HG02623 (cell line): Measurements from ENCODE around the gene UCP1.

ENCODE experiments used
- ATAC-seq: cut with Tn5 transposase; IDR thresholded peaks from one replicate; pipeline ENCODE4 v1.9.1; 2021; ENCODE audit warnings: moderate library complexity; ENCODE audit not compliant: unreplicated experiment

The UCP1 gene, protein sequence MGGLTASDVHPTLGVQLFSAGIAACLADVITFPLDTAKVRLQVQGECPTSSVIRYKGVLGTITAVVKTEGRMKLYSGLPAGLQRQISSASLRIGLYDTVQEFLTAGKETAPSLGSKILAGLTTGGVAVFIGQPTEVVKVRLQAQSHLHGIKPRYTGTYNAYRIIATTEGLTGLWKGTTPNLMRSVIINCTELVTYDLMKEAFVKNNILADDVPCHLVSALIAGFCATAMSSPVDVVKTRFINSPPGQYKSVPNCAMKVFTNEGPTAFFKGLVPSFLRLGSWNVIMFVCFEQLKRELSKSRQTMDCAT

DNA sequence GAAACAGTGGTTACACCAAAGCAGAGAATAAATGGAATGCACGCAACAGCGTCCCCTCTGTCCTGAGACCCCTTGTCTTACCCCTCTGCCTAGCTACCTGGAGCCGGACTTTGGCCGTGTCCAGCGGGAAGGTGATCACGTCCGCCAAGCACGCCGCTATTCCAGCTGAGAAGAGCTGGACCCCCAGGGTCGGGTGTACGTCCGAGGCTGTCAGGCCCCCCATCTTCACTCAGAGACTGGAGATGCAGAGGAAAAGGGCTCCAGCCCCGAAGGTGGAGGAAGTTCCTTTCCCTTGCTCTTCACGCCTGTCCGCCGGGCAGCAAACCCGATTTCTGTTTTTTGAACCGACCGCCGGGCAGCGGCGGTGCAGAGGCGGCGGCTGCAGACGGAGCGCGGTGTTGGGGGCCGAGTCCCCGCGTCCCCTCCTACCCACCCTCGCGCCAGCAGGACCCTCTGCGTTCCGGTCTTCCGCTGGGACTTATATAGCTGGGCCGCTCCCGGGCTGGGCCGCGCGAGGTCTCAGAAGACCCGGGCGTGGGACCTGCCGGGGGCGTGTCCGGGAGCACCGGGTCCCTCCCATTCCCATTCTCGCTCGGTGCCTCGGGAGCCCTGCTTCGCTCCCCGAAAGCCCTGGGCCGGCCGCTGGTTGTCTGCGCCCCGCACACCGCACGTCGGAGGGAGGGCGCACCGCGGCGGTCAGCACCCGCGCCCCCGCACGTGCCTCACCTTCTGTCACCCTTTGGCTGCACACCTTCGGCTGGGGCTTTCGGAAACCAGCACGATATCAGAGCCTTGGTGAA, at the start of gene UCP1:
TSS of gene UCP1 (minus strand) at position 455 of the 800 bp plus-strand sequence. CDS start at position 223, 232 bp downstream.
- ATAC-seq, result no peak

DNA sequence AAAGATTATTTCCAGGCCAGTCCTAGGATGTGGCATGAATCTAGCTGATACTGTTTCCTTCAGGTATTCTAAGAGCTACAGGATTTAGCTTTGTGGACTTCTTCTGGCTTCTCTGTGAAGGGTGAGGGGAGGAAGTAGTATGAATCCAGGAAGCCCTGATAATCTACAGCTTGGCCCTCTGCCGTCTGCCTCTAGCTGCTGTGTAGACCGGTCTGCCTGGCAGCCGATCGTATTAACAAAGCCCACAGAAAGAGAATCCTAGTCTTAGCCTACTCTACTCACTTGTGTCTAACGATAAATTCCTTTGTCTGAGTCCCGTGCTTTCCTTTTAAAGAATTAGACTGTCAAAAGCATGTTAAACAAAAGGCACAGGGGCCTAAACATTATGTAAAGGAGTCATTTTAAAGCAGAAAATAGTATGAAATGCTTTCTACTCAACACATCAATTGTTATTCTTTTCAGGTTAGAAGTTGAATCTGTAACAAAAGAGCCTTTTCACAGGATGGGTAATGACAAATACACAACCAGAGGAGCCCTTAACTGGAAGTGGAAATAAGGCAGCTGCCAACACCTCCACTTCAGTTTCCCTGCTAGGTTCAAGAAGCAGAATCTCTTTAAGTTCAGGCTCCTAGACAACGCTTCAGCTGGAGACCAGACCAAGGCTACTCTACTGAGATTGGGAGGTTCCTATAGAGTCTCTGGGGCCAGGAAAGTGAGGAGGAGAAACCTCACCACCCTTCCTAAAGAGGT, 48.9 kb upstream of the UCP1 start:
- ATAC-seq, result no peak

DNA sequence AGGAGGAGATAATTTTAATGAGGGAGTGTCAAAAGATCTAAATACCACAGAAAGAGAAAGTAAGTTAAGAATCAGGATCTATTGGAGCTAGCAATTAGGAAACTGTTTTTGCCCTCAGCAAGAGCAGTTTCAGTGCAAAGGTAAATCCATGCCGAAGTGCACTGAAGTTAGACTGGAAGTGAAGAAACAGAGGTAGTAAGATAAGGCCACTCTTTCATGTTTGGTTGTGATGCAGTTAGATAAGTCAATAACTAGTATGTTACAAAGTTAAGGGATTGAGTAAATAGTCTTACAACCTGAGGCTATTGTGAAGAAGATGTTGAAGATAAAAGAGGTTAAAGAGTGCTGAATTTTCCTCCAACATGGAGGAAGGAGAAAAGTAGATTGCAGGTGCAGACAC, 46.7 kb upstream of the UCP1 start:
- ATAC-seq, result no peak

DNA sequence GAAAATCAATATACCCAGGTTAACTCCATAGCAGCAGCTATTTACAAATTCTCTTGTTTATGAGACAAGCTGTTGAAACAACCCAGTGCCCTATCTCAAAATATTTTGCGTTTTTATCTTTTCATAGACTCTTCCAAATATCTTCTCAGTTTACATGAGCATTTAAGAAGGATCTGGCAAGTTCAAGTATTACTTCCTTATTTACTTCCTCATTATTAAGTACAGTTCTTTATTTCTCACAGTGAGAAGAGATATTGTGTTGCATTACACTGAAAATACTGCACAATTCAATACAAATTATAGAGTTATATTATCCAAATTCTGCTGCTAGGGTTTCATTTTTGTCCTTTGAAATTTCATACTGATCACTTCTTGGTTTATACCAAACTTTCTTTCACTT, 43.6 kb upstream of the UCP1 start:
- no peak for ATAC-seq

DNA sequence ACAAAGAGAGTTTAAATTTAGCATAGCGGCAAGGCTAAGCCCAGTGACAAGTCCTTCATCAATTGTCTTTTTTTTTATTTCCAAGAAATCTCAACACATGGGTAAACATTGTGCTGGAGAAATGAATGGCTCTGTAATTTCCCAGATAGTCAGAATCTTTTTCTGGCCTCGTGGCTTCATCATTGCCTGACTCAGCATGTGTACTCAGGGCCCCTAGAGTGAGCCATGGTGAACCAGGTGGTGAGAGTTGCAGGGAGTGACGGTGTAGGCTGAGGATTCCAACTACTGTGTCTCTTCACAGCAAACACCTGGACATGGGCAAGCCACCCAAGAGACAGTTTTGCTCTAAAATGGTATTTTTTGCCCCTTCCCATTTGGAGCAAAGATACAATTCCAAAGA, 43.1 kb upstream of the UCP1 start:
- ATAC-seq, result no peak

DNA sequence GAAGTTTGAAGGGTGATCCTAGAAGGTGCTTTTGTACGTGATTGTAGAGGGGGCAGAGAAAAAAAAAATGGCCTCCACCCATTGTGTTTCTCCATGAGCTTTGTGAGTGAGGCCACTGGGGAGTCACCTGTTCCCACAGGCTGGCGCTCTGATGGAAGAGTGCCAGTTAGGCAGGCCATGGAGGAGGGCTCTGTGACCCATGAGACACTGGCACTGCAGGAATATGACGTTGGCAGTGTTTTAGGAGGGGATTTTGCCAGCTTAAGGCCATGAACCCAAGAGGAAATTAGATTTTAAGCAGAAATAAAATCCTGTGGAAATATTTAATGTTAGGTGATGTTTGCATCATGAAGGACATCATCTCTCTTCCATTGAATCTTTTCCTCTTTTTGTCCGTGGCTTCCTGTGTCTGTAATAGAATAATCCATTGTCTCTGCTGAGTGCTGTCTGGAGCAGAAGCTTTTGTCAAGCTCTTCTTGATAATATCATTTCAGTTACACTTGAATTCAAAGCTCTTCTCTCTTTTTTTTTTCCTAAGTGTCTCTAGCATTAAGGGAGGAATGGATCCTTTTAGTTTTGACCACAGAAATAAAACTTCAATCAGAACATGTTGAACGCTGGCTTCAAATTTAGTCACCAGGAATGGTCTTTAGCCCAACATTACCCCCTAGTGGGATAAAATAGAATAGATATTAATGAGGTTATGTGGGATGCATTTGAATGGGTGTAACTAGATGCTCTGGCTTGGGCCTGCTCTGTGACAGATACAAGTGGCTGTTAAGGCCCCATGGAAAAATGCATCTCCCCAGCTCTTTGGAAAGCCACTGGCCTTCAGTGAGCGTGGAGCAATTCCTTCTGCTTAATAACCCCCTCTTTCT, 41.0 kb upstream of the UCP1 start:
- no peak for ATAC-seq

DNA sequence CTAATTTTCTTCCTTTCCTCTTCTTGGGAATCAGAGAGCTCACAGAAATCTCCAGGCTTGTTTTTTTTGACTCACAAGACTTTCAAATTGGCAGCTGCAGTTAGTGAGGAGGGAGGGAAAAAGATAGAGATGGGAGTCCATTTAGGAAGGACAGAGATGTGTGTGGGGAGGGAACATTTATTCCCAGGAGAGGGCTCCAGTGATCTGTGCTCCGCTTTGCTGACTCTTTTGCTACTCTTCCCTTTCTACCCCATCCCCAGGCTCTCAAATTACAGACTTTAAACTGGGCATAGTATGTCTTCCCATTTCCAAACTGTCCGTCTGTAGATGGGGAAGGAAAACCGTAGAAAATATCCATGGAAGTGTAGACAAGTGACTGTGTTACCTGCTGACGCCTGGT, 39.1 kb upstream of the UCP1 start:
- no peak for ATAC-seq

DNA sequence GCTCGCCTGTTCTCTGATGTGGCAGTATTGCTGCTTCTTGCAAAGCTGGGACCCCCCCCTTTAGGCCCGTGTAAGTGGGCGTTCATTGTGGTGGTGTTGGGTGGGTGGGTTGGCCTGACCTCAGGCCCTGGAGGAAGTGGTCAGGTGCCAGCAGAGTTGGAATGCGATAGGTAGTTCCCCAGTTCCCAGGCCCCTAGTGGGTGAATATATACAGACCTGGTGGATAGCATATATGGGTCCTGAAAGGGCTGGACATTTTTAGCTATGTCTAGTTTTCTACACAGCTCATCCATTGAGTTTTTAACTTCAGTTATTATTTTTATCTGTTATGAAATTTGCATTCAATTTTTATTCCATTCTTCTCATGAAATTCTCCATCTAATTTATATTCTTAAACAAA, 35.8 kb upstream of the UCP1 start:
- ATAC-seq, result no peak

DNA sequence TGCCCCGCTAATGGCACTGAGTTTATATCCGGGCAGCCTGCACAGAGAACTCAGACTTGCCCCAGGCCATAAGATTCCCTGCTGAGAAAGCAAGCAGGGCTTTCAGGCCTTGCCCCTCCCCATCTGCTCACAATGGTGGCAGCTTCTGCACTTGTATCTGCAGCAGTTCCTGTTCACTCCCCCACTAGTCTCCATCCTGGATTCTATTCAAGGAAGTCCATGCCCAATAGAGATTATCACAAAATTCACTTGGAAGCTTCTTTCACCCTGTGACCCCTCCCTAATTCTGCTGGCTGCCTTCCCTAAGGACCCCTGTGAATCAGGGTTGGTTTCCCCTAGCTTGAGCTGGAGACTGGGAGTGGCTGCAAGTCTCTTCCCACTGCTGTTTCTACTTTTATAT, 34.5 kb upstream of the UCP1 start:
- ATAC-seq, result no peak

DNA sequence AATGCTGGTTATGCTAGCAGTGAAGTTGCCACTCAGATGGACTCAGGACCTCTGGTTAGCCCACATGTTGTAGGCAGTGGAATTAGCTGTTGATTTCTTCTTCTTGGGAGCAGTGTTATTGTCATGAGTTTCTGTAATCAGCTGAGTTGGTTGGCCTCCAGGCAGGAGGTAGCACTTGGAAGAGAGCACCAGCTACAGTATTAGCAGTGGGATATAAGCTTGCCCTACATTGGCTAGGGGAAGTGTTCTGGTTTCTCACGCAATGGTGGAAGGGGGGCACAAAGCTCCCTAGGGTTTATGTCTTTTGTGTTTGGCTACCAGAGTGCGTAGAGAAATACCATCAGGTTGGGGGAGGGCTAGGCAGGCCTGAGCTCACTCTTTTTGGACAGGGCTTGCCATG, 34.0 kb upstream of the UCP1 start:
- ATAC-seq, result no peak

DNA sequence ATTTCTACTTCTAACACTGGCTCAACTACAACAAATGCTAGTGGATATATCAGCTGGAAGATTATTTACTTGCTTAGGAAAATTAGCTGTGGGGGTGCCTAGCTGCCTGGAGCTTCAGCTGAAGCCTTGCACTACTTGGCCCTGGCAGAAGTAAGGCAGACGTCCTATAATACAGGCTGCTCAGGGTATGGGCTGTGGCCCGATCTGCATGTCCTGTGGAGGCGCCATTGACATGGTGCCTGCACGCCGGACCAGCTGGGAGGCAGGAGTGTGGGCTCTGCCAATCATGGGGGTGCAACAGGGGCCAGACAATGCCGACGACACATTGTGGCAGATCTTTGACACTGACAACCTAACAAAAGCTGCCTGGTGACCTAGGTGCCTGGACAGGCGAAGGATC, 31.6 kb upstream of the UCP1 start:
- ATAC-seq, result no peak

DNA sequence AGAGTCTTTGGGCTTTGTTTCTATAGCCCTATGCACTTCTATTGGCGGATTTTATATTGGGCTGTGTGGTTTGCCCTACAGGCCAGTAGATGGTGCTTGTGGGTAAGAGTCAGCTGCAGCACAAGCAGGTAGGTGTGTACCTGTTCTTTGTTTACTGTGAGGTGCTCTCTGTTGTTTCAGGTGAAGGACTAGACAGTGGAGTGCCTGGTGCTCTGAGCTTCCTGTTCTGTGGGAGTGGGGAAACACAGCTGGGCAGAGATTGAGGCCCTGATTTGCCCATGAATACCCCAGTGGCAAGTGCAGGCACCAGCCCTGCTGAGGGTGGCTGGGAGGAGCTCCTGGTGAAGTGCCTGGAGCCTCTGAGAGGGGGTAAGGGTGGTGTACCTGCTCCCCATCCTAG, 26.3 kb upstream of the UCP1 start:
- no peak for ATAC-seq

DNA sequence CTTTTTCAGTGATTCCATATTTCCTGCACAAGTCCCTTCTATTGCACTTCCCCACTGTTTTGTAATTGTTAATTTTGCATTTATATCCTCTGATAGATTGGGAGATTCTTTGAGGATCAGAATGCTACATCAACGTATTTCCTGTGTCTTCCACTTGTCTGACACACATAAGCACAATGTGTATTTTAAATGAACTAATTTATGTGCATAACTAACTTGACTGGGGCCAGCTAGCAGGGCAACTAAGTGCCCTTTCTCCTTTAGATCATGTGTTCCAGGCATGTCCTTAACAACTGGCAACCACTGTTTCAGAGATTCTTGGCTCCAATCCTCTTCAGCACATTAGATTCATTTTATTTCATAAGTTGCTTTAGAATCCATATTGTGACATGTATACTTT, 15.7 kb upstream of the UCP1 start:
- no peak for ATAC-seq

DNA sequence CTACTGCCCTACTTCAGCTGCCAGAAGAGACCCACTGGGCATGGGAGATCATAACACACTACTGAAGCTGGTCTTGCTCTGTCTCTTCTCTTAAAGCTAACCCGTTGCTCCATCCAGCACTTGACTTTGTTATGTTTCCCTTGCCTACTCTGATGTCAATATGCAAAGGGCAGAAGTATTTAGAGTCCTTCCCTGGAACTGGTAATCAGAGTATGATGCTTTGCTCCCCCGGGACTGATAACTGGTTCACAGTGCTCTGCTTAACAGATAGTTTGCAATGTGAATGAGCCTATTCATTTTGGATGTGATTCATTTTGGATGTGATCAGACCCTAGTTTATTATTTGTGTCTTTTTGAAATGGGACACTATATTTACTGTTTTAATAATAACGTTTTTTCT, 12.3 kb upstream of the UCP1 start:
- no peak for ATAC-seq

DNA sequence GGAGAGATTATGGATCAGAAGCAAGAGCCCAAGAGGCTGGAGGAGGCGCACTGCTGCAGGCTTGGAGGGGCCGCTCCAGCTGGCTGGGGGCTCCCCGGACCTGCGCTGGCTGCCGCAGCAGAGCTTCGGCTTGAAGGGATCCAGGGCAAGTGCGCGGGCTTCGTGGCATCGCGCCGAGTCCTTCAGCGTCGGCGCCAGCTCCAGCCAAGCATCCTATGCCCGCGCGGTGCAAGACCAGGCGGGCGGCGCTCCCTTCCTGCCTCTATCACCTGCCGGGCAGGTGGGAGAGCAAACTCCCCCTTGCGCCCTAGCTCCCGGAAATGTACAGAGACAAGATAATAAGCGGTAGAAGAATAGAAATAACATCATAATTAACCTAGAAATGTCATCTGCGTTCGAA, 10.5 kb upstream of the UCP1 start:
- ATAC-seq, result no peak

DNA sequence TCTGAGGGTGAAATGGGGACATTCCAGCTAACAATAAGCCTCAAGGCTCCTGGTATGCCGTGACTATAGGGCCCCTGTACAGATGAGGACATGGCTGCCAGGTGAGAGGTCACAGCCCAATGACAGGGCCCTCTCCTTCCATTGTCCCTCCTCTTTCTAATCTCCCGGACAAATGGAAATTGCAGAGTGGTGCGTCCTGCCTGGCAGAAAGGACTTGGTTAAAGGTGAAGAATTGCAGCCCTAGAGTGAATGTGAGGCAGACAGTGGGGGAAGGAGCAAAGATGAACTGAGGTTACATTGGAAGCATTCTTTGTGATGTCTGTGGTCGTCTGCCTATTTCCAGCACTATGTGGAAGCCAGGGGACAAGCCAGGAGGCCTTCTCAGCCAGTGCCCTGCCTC, 6.7 kb upstream of the UCP1 start:
- ATAC-seq, result no peak

DNA sequence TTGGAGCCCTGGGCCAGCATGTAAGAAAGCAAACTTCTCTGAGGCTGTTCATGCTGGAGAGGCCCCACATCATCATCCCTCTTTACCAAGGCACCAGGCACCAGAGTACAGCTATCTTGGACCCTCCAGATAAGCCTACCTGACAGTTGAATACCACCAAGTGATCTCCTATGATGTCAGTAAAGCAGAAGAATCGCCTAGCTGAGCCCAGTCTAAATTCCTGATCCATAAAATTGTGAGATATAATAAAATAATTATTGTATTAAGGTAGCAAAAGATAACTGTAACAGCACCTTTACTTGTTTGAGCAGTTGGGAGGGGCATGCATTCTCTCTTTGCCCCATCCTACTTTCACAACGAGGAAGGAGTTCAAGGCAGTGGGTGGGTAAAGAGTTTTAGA, 2.9 kb upstream of the UCP1 start:
- no peak for ATAC-seq

DNA sequence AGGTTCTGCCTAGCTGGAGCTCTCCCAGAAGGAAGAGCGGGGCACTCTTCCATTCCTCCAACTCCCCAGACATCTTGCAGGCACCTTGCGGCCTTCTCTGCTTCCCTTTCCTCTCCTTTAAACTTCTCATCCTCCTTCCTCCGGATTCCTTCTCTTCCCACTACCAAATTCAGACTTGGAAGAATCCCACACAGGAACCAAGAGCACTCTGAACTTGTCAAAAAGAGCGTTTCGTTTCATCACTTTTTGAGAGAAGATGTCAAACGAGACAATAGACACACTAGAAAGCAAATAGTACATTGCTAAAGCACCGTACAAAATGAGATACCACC, 512 bp upstream of the UCP1 start:
- no peak for ATAC-seq

DNA sequence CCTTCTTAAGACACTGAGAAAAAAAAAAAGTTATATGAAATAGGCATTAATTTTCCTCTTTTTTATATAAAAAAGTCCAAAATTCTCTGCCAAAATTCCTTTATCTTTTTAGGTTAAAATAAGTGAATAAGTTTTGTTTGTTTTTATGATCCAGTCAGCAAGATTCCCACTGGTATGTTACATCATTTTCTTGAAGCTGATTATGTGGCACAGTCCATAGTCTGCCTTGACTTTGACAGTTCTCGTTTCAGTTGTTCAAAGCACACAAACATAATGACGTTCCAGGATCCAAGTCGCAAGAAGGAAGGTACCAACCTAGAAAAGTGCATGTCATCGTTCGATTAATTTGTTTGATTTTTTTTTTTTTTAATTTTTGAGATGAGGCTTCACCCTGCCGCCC, 9.1 kb downstream of the UCP1 start:
- no peak for ATAC-seq

DNA sequence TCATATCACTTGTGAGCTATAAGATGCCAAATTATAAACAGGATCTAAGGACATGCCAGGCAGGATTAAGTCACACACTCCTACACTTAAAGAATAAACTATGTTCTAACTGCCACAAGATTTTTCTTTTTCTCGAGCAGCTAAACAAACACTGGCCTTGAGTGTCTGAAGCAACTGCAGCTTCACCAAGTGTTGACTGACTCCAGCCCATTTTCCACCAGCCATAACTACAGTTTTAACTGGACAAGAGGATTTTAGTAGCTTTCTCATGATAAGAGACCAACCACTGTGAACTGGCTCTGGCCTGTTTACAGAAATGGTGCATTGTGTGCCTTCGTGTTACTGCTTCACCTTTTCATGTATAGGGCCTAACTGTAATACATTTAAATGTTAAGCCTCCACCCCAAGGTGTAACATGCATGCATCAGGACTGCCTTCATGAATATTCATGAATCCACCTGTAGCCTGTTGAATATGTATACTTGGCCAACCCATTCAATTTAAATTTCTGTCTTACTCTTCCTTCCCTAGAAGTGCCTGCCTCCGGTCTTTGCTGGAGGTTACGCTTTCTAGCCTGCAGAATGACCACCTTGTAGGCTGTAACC, 10.8 kb downstream of the UCP1 start:
- no peak for ATAC-seq
